Astrocyte (in vitro differentiated cells and primary cell): Measurements from ENCODE around the gene LRP4. TPM values are rescaled to one million over a fixed set of nuclear protein-coding genes. Genes with fewer than 3 reads are reported as not detected.

ENCODE experiments used
- DNase-seq: peaks from one replicate; pipeline ENCODE4 v3.0.0-alpha.2; 2010; ENCODE audit warnings: low read depth
- FAIRE-seq: peaks from 2 replicates; lab custom pipeline; 2011; peaks lifted over from hg19 to GRCh38; lab: Jason Lieb, UNC
- H2AFZ ChIP-seq: 2 replicates; pipeline ENCODE4 v1.6.0; 2012; ENCODE audit warnings: low read depth, low read length, inconsistent platforms
- H3K27ac ChIP-seq: 2 replicates; pipeline ENCODE4 v1.5.1; 2011; ENCODE audit warnings: low read depth, low read length, inconsistent platforms
- H3K27me3 ChIP-seq: 2 replicates; pipeline ENCODE4 v1.6.0; 2011; ENCODE audit warnings: low read length, inconsistent platforms; ENCODE audit not compliant: insufficient read depth
- H3K36me3 ChIP-seq: 2 replicates; pipeline ENCODE4 v1.5.1; 2011; ENCODE audit warnings: low read length, inconsistent platforms; ENCODE audit not compliant: insufficient read depth
- H3K4me1 ChIP-seq: 2 replicates; pipeline ENCODE4 v1.5.1; 2011; ENCODE audit warnings: low read length, inconsistent platforms; ENCODE audit not compliant: insufficient read depth
- H3K4me2 ChIP-seq: 2 replicates; pipeline ENCODE4 v1.6.0; 2012; ENCODE audit warnings: low read length, inconsistent platforms
- H3K4me3 ChIP-seq: 2 replicates; pipeline ENCODE4 v1.5.1; 2011; ENCODE audit warnings: low read depth, mild to moderate bottlenecking, low read length, inconsistent platforms; ENCODE audit not compliant: insufficient read depth
- H3K79me2 ChIP-seq: 2 replicates; pipeline ENCODE4 v1.6.0; 2012; ENCODE audit warnings: mild to moderate bottlenecking, low read length, inconsistent platforms; ENCODE audit not compliant: insufficient read depth
- H3K9ac ChIP-seq: 2 replicates; pipeline ENCODE4 v1.6.0; 2012; ENCODE audit warnings: mild to moderate bottlenecking, low read length, inconsistent platforms
- H3K9me3 ChIP-seq: 2 replicates; pipeline ENCODE4 v1.5.1; 2012; ENCODE audit warnings: low read depth, mild to moderate bottlenecking, low read length, inconsistent platforms; ENCODE audit not compliant: insufficient read depth
- H4K20me1 ChIP-seq: 2 replicates; pipeline ENCODE4 v1.6.0; 2012; ENCODE audit warnings: low read length, inconsistent platforms; ENCODE audit not compliant: insufficient read depth
- H3K27ac Mint-ChIP-seq: one replicate; pipeline ENCODE4 v1.8.0; 2021; ENCODE audit warnings: mild to moderate bottlenecking, mixed read lengths; ENCODE audit not compliant: unreplicated experiment
- H3K27me3 Mint-ChIP-seq: one replicate; pipeline ENCODE4 v1.8.0; 2021; ENCODE audit warnings: low read depth, mixed read lengths; ENCODE audit not compliant: unreplicated experiment
- H3K36me3 Mint-ChIP-seq: one replicate; pipeline ENCODE4 v1.8.0; 2021; ENCODE audit warnings: low read depth, mixed read lengths; ENCODE audit not compliant: unreplicated experiment
- H3K4me1 Mint-ChIP-seq: one replicate; pipeline ENCODE4 v1.8.0; 2021; ENCODE audit warnings: low read depth, mixed read lengths; ENCODE audit not compliant: unreplicated experiment
- H3K4me3 Mint-ChIP-seq: one replicate; pipeline ENCODE4 v1.8.0; 2021; ENCODE audit warnings: mild to moderate bottlenecking, moderate library complexity, mixed read lengths; ENCODE audit not compliant: unreplicated experiment
- H3K9me3 Mint-ChIP-seq: one replicate; pipeline ENCODE4 v1.8.0; 2021; ENCODE audit warnings: mild to moderate bottlenecking, mixed read lengths; ENCODE audit not compliant: unreplicated experiment
- EZH2 ChIP-seq: IDR thresholded peaks from 2 replicates; pipeline ENCODE4 v1.6.1; 2012; ENCODE audit warnings: mild to moderate bottlenecking, low read length, inconsistent platforms; ENCODE audit not compliant: insufficient read depth
- total RNA-seq: library from RNA; stranded (reverse); gene quantifications from 2 replicates; pipeline ENCODE4 v1.2.1, GENCODE V29; 2021
- TF ChIP-seq, protein P1 (sequence below): IDR thresholded peaks from 2 replicates; pipeline ENCODE4 v1.5.1; 2011; ENCODE audit warnings: low read depth, mild to moderate bottlenecking, inconsistent platforms, low read length, moderate library complexity; ENCODE audit not compliant: insufficient read depth

LRP4 gene
- total RNA-seq, 1 donor from 2014 or later = 19.0 TPM

DNA sequence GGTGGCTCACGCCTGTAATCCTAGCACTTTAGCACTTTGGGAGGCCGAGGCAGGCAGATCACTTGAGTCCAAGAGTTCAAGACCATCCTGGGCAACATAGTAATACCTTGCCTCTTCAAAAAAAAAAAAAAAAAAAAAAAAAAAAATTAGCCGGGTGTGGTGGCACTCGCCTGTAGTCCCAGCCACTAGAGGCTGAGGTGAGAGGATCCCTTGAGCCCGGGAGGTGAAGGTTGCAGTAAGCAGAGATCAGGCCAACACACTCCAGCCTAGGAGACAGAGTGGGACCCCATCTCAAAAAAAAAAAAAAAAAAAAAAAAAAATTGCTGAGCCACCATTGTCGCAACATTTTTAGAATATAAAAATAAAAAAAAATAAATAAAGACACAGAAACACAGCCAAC, 79.8 kb downstream of the LRP4 start:
- Histone ChIP-seq H3K79me2 (peaks cover 99% of the 10 kb centered on the region), H3K9ac (no peak overlapping the region), H3K4me3 (no peak overlapping the region), H3K27ac (no peak overlapping the region), H3K36me3 (no peaks in the 10 kb centered on the region), H3K4me1 (no peaks in the 10 kb centered on the region), H3K27me3 (no peaks in the 10 kb centered on the region), H2AFZ (no peak overlapping the region), H3K9me3 (no peaks in the 10 kb centered on the region), H4K20me1 (peaks cover 56% of the 10 kb centered on the region), H3K4me2 (no peak overlapping the region)
- Mint-ChIP-seq H3K36me3 (no peaks in the 10 kb centered on the region), H3K4me3 (no peak overlapping the region), H3K27ac (no peak overlapping the region), H3K4me1 (peaks cover 7% of the 10 kb centered on the region), H3K9me3 (no peaks in the 10 kb centered on the region), H3K27me3 (no peaks in the 10 kb centered on the region)
- TF ChIP-seq, protein P1, sequence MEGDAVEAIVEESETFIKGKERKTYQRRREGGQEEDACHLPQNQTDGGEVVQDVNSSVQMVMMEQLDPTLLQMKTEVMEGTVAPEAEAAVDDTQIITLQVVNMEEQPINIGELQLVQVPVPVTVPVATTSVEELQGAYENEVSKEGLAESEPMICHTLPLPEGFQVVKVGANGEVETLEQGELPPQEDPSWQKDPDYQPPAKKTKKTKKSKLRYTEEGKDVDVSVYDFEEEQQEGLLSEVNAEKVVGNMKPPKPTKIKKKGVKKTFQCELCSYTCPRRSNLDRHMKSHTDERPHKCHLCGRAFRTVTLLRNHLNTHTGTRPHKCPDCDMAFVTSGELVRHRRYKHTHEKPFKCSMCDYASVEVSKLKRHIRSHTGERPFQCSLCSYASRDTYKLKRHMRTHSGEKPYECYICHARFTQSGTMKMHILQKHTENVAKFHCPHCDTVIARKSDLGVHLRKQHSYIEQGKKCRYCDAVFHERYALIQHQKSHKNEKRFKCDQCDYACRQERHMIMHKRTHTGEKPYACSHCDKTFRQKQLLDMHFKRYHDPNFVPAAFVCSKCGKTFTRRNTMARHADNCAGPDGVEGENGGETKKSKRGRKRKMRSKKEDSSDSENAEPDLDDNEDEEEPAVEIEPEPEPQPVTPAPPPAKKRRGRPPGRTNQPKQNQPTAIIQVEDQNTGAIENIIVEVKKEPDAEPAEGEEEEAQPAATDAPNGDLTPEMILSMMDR = no peak
- TF ChIP-seq EZH2 = no peak
- DNase-seq (no peak), FAIRE-seq (no peak)

DNA sequence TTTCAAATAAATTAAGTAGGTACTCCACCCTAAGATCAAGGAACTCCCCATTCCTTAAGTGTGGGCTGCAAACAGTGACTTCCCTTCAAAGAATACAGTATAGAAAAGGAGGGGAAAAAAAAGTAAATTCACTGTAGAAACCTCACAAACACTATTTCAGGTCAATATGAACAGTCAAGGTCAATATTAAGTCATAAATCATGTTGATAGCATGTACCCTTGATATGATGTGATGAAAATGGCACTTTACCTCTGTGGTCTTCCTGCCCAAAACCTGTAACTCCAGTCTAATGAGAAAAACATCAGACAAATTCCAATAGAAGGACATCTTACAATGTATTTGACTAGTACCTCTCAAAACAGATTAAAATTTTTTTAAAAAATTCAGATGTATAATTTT, 80.5 kb downstream of the LRP4 start:
- FAIRE-seq = no peak
- Mint-ChIP-seq H3K27ac (no peak overlapping the region), H3K27me3 (no peaks in the 10 kb centered on the region), H3K36me3 (no peaks in the 10 kb centered on the region), H3K4me1 (peaks cover 10% of the 10 kb centered on the region), H3K4me3 (no peak overlapping the region), H3K9me3 (no peaks in the 10 kb centered on the region)
- TF ChIP-seq EZH2 = no peak
- TF ChIP-seq, protein P1 = no peak
- no peak for DNase-seq
- Histone ChIP-seq H3K4me3 (no peak overlapping the region), H3K79me2 (peaks cover 98% of the 10 kb centered on the region), H2AFZ (no peak overlapping the region), H3K9me3 (no peaks in the 10 kb centered on the region), H3K4me1 (no peaks in the 10 kb centered on the region), H3K27me3 (no peaks in the 10 kb centered on the region), H3K36me3 (no peaks in the 10 kb centered on the region), H3K27ac (no peak overlapping the region), H4K20me1 (peaks cover 54% of the 10 kb centered on the region), H3K4me2 (no peak overlapping the region), H3K9ac (no peak overlapping the region)

DNA sequence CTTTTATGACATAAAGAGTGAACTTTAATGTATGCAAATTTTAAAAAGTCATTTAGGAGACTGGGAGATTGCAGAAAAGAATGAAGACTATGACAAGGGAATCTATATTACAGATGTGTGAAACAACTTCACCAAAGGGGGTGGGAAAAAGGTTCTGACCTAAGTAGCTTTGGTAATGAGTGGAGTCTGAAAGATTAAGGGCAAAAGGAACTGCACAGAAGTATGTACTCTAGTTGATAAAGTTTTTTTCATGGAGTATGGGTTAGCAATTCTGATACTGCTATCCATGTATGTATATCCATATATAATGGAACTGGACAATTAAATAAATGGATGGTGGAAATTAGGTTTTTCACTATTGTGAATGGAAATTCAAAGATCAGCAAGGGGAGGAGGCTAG, 81.5 kb downstream of the LRP4 start:
- Mint-ChIP-seq H3K27ac (no peak overlapping the region), H3K4me1 (peaks cover 11% of the 10 kb centered on the region), H3K9me3 (no peaks in the 10 kb centered on the region), H3K4me3 (no peak overlapping the region), H3K27me3 (no peaks in the 10 kb centered on the region), H3K36me3 (no peaks in the 10 kb centered on the region)
- no peaks in the 10 kb centered on the region for H3K27me3 ChIP-seq
- no peak overlapping the region for H2AFZ ChIP-seq
- FAIRE-seq (no peak), DNase-seq (no peak)
- no peaks in the 10 kb centered on the region for H3K36me3 ChIP-seq
- H3K9ac ChIP-seq = no peak overlapping the region
- H3K4me3 ChIP-seq = no peak overlapping the region
- no peaks in the 10 kb centered on the region for H3K4me1 ChIP-seq
- H3K27ac ChIP-seq = no peak overlapping the region
- no peaks in the 10 kb centered on the region for H3K9me3 ChIP-seq
- peaks cover 99% of the 10 kb centered on the region for H3K79me2 ChIP-seq
- TF ChIP-seq EZH2 = no peak
- TF ChIP-seq, protein P1 = no peak
- H3K4me2 ChIP-seq = no peak overlapping the region
- peaks cover 55% of the 10 kb centered on the region for H4K20me1 ChIP-seq
